Measurements from ENCODE around the gene C2orf69. TPM values are rescaled to one million over a fixed set of nuclear protein-coding genes. Genes with fewer than 3 reads are reported as not detected.
A peak's percentile ranks its signal among the peaks of the same experiment; 100 is the strongest.

Gene C2orf69
- total and polyA plus RNA-seq, 2 of the 13 experiments (the other 11 are each of a cell fraction or from before 2014, with no cell fraction given) = 4.8 to 19.3 TPM

DNA sequence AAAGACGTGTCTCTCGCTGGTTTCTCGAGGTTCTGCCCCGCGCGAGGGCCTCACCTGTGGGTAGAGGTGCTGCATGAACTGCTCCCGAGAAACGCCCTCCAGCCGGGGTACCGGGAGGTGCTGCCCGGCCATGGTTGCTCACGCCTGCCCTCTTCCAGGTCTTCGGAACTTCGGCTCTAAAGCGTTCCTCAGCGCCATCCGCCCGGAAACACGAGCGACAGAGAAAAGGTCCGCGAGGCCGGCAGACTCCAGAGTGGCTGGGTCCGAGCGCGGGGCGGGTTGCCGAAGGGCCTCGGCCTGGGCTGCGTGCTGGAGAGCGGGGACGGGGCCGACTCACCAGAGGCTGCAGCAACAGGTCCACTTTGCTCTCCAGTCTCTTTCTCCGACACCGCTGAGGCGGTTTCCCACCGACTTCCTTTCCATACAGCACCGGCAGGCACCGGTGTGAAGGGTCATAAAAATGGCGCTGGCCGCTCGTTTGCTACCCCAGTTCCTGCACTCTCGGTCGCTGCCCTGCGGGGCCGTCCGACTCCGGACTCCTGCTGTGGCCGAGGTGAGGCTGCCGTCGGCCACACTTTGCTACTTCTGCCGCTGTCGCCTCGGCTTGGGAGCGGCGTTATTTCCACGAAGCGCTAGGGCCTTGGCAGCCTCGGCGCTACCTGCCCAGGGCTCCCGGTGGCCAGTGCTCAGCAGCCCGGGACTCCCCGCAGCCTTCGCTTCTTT lies 44.4 kb downstream of the C2orf69 start, which contains the start of the genes MAIP1 and TYW5 (continued):
- TF ChIP-seq ZHX2 (IDR thresholded peaks at IDR 0.05; ENCODE audit: low read depth) = no peak
- TF ChIP-seq ZHX2 (CRISPR knock-in tag; IDR thresholded peaks at IDR 0.05; ENCODE audit: borderline replicate concordance) = no peak
- TF ChIP-seq SP1 (IDR thresholded peaks at IDR 0.05) = no peak
- peak; percentile 62 for TF ChIP-seq SP1 (CRISPR knock-in tag; IDR thresholded peaks at IDR 0.05)
- TF ChIP-seq ATM (IDR thresholded peaks at IDR 0.05; ENCODE audit: borderline replicate concordance) = no peak
- TF ChIP-seq KDM2A (CRISPR knock-in tag; IDR thresholded peaks at IDR 0.05; ENCODE audit: borderline replicate concordance, low read depth) = peak; percentile 99
- peak; percentile 35 for TF ChIP-seq NCOA2 (CRISPR knock-in tag; IDR thresholded peaks at IDR 0.05)
- no peak for TF ChIP-seq SUZ12 (IDR thresholded peaks at IDR 0.05; ENCODE audit: low read depth, low read length)
- peak; percentile 94 for TF ChIP-seq ZNF800 (CRISPR knock-in tag; IDR thresholded peaks at IDR 0.05)
- TF ChIP-seq ZBED4 (CRISPR knock-in tag; IDR thresholded peaks at IDR 0.05; ENCODE audit: borderline replicate concordance) = peak; percentile 79; the same call in 1 of the 2 replicates
- TF ChIP-seq ZBTB42 (CRISPR knock-in tag; IDR thresholded peaks at IDR 0.05) = peak; percentile 92; the same call in 1 of the 2 replicates
- no peak for TF ChIP-seq CENPX (CRISPR knock-in tag; IDR thresholded peaks at IDR 0.05)
- TF ChIP-seq ATF3 (CRISPR knock-in tag; IDR thresholded peaks at IDR 0.05) = peak; percentile 28
- TF ChIP-seq BCLAF1 (IDR thresholded peaks at IDR 0.05) = no peak

Measured in HepG2 (cell line).